Neural cell (in vitro differentiated cells): ENCODE measurements around the gene TMEM123. TPM values are rescaled to one million over a fixed set of nuclear protein-coding genes. Genes with fewer than 3 reads are reported as not detected.

ENCODE experiments used
- H2AFZ ChIP-seq: fragments of 200-600, 300-800 bp; sonication (generic), shearing (Covaris generic); 2 replicates; pipeline ENCODE4 v1.6.0; 2014; ENCODE audit warnings: low read depth, mild to moderate bottlenecking, antibody characterized with exemption, low read length, moderate library complexity
- H3F3A ChIP-seq: fragments of 200-600 bp; shearing (Covaris generic); 2 replicates; pipeline ENCODE4 v1.6.1; 2016; ENCODE audit warnings: mild to moderate bottlenecking, moderate library complexity, mixed read lengths, antibody characterized with exemption, low read length; ENCODE audit not compliant: insufficient read depth, poor library complexity, severe bottlenecking
- H3K27ac ChIP-seq: fragments of 200-600, 300-800 bp; sonication (generic), shearing (Covaris generic); 2 replicates; pipeline ENCODE4 v1.5.1; 2014; ENCODE audit warnings: mild to moderate bottlenecking, low read length, moderate library complexity
- H3K27me3 ChIP-seq: fragments of 300-800, 200-600 bp; sonication (generic), shearing (Covaris generic); 2 replicates; pipeline ENCODE4 v1.6.0; 2014; ENCODE audit warnings: mild to moderate bottlenecking, low read depth, low read length, moderate library complexity; ENCODE audit not compliant: insufficient read depth
- H3K36me3 ChIP-seq: fragments of 300-800, 200-600 bp; sonication (generic), shearing (Covaris generic); 2 replicates; pipeline ENCODE4 v1.5.1; 2014; ENCODE audit warnings: mild to moderate bottlenecking, antibody characterized with exemption, low read length, moderate library complexity; ENCODE audit not compliant: insufficient read depth
- H3K4me2 ChIP-seq: fragments of 300-800, 200-600 bp; sonication (generic), shearing (Covaris generic); 2 replicates; pipeline ENCODE4 v1.6.0; 2014; ENCODE audit warnings: mild to moderate bottlenecking, low read length
- H3K4me3 ChIP-seq: fragments of 300-800, 200-600 bp; sonication (generic), shearing (Covaris generic); 2 replicates; pipeline ENCODE4 v1.5.1; 2014; ENCODE audit warnings: mild to moderate bottlenecking, low read length, moderate library complexity
- H3K79me2 ChIP-seq: fragments of 200-600 bp; shearing (Covaris generic); replicated peaks from 2 replicates; pipeline ENCODE4 v1.6.0; 2014; ENCODE audit warnings: mild to moderate bottlenecking, low read length, moderate library complexity; ENCODE audit not compliant: insufficient read depth
- H3K9ac ChIP-seq: fragments of 300-800, 200-600 bp; sonication (generic), shearing (Covaris generic); 2 replicates; pipeline ENCODE4 v1.6.1; 2016; ENCODE audit warnings: mild to moderate bottlenecking, low read length, mixed read lengths
- H3K9me2 ChIP-seq: fragments of 200-600 bp; shearing (Covaris generic); 2 replicates; pipeline ENCODE4 v1.6.1; 2016; ENCODE audit warnings: mild to moderate bottlenecking, low read length, mixed read lengths; ENCODE audit not compliant: insufficient read depth
- H3K9me3 ChIP-seq: fragments of 200-600, 300-800 bp; sonication (generic), shearing (Covaris generic); 2 replicates; pipeline ENCODE4 v1.6.1; 2016; ENCODE audit warnings: mild to moderate bottlenecking, mixed run types, low read length, moderate library complexity, mixed read lengths
- H4K20me1 ChIP-seq: fragments of 200-600 bp; shearing (Covaris generic); 2 replicates; pipeline ENCODE4 v1.6.1; 2016; ENCODE audit warnings: mild to moderate bottlenecking, mixed run types; ENCODE audit not compliant: insufficient read depth
- CTCF ChIP-seq: fragments of 450-650 bp; IDR thresholded peaks from 2 replicates; pipeline ENCODE4 v1.5.1; 2014; ENCODE audit warnings: antibody characterized with exemption, mild to moderate bottlenecking, moderate library complexity; ENCODE audit not compliant: poor library complexity, severe bottlenecking
- EP300 ChIP-seq: fragments of 450-650 bp; conservative IDR thresholded peaks from 2 replicates; pipeline ENCODE4 v1.6.1; 2014; ENCODE audit warnings: antibody characterized with exemption, mild to moderate bottlenecking, moderate library complexity; ENCODE audit not compliant: poor library complexity, severe bottlenecking
- EZH2 ChIP-seq: fragments of 200-600, 300-800 bp; shearing (Covaris generic), sonication (generic); IDR thresholded peaks from 2 replicates; pipeline ENCODE4 v1.6.1; 2014; ENCODE audit warnings: antibody characterized with exemption, low read length, borderline replicate concordance, mild to moderate bottlenecking; ENCODE audit not compliant: insufficient read depth, poor library complexity, severe bottlenecking
- MXI1 ChIP-seq: fragments of 450-650 bp; conservative IDR thresholded peaks from 2 replicates; pipeline ENCODE4 v1.6.1; 2014; ENCODE audit warnings: antibody characterized with exemption, mild to moderate bottlenecking; ENCODE audit not compliant: poor library complexity, severe bottlenecking
- POLR2AphosphoS5 ChIP-seq: IDR thresholded peaks from 2 replicates; pipeline ENCODE4 v1.6.1; 2012
- RAD21 ChIP-seq: fragments of 450-650 bp; conservative IDR thresholded peaks from 2 replicates; pipeline ENCODE4 v1.6.1; 2014; ENCODE audit warnings: antibody characterized with exemption, mild to moderate bottlenecking, moderate library complexity
- REST ChIP-seq: IDR thresholded peaks from 2 replicates; pipeline ENCODE4 v1.6.1; 2012; ENCODE audit warnings: borderline replicate concordance
- SMC3 ChIP-seq: fragments of 450-650 bp; conservative IDR thresholded peaks from 2 replicates; pipeline ENCODE4 v1.6.1; 2014; ENCODE audit warnings: antibody characterized with exemption, mild to moderate bottlenecking, moderate library complexity; ENCODE audit not compliant: poor library complexity
- TAF1 ChIP-seq: IDR thresholded peaks from 2 replicates; pipeline ENCODE4 v1.6.1; 2012; ENCODE audit warnings: low read depth
- polyA plus RNA-seq: library from polyadenylated mRNA; depleted of rRNA; stranded (reverse); fragments of >200 nt; gene quantifications from 2 replicates; pipeline ENCODE4 v1.2.3, GENCODE V29; 2014

Gene TMEM123
- polyA plus RNA-seq, 1 donor from 2014 or later, result 7.7 TPM

- H3K4me3 ChIP-seq, result no peak overlapping the region
- H3K27me3 ChIP-seq, result no peaks in the 10 kb centered on the region
Measured at GRCh38 chr11:102467080-102467708, 14.6 kb upstream of the TMEM123 start.

GRCh38 chr11:102465696-102466095 lies 13.1 kb upstream of the TMEM123 start:
- H3K27me3 ChIP-seq, result no peaks in the 10 kb centered on the region
- no peaks in the 10 kb centered on the region for H3K9me2 ChIP-seq
- H2AFZ ChIP-seq, result no peak overlapping the region
- no peaks in the 10 kb centered on the region for H3K9me3 ChIP-seq
- no peaks in the 10 kb centered on the region for H3K36me3 ChIP-seq
- H3K79me2 ChIP-seq, result no peaks in the 10 kb centered on the region
- H3K9ac ChIP-seq, result no peak overlapping the region
- H3K4me2 ChIP-seq, result no peak overlapping the region
- H3F3A ChIP-seq, result no peaks in the 10 kb centered on the region
- no peaks in the 10 kb centered on the region for H4K20me1 ChIP-seq
- H3K4me3 ChIP-seq, result no peak overlapping the region
- no peak overlapping the region for H3K27ac ChIP-seq
- no peak for TF ChIP-seq RAD21
- no peak for TF ChIP-seq EP300
- TF ChIP-seq TAF1, result no peak
- no peak for TF ChIP-seq REST
- no peak for TF ChIP-seq POLR2AphosphoS5
- no peak for TF ChIP-seq CTCF
- TF ChIP-seq MXI1, result no peak

More at GRCh38 chr11:102467080-102467708, 14.6 kb upstream of the TMEM123 start:
- H3K4me2 ChIP-seq, result no peak overlapping the region
- no peak overlapping the region for H3K27ac ChIP-seq
- H4K20me1 ChIP-seq, result no peaks in the 10 kb centered on the region
- no peak overlapping the region for H3K9ac ChIP-seq
- H3K9me3 ChIP-seq, result no peaks in the 10 kb centered on the region
- no peak overlapping the region for H2AFZ ChIP-seq
- TF ChIP-seq REST (no peak), EZH2 (no peak), SMC3 (no peak), CTCF (no peak), RAD21 (no peak), EP300 (no peak), MXI1 (no peak)
- no peaks in the 10 kb centered on the region for H3K36me3 ChIP-seq
- no peaks in the 10 kb centered on the region for H3F3A ChIP-seq
- H3K9me2 ChIP-seq, result no peaks in the 10 kb centered on the region
- no peaks in the 10 kb centered on the region for H3K79me2 ChIP-seq
